H1 (cell line): ENCODE measurements around the gene MYO1D. TPM values are rescaled to one million over a fixed set of nuclear protein-coding genes. Genes with fewer than 3 reads are reported as not detected.

Source experiments
- MAFK ChIP-seq: IDR thresholded peaks from 2 replicates; pipeline ENCODE4 v1.6.1; 2012; ENCODE audit warnings: low read depth, mild to moderate bottlenecking, improper control_type of control experiment, low read length
- RFX5 ChIP-seq: IDR thresholded peaks from 2 replicates; pipeline ENCODE4 v1.6.1; 2011; ENCODE audit warnings: low read depth, low read length, improper control_type of control experiment, borderline replicate concordance
- RNF2 ChIP-seq: fragments of 200-900, 300-1000 bp; sonication (generic); IDR thresholded peaks from 2 replicates; pipeline ENCODE4 v1.7.1; 2016; ENCODE audit warnings: borderline replicate concordance, low read depth, mild to moderate bottlenecking, antibody characterized with exemption, low read length; ENCODE audit not compliant: poor library complexity, severe bottlenecking; ENCODE audit errors: missing control alignments
- SUZ12 ChIP-seq: fragments of 200-600 bp; sonication (generic); IDR thresholded peaks from 2 replicates; pipeline ENCODE4 v1.6.1; 2012; ENCODE audit warnings: mild to moderate bottlenecking, inconsistent platforms, low read length, moderate library complexity, mixed read lengths
- TAF1 ChIP-seq: IDR thresholded peaks from 2 replicates; pipeline ENCODE4 v1.6.1; 2011; ENCODE audit warnings: mild to moderate bottlenecking, low read depth, low read length
- polyA plus RNA-seq, 7 experiments: library from polyadenylated mRNA; depleted of rRNA in 3 of 7; stranded (reverse) in 5 of 7; unstranded in 2 of 7; fragments of >200 nt in 5 of 7; fragments of 200-250 nt in 2 of 7; gene quantifications; 1 replicate in 5 of 7; 2 replicates in 1 of 7; 4 replicates in 1 of 7; pipeline versions ENCODE4 v1.2.1 to v1.2.3, GENCODE V29; 2011 to 2013; ENCODE audit warnings: missing spikeins in 2 of 7, mixed read lengths in 2 of 7
- total RNA-seq: library from RNA; stranded (reverse); fragmentation: NEBNext Ultra II Directional; extraction: Animal tissue kit (Norgen Biotek cat#: 25700); gene quantifications from 2 replicates; pipeline ENCODE4 v1.2.1, GENCODE V29; 2021

Gene MYO1D
- total and polyA plus RNA-seq, 2 of the 8 experiments (the other 6 are each of a cell fraction or from before 2014, with no cell fraction given): 6.5 to 25.4 TPM

GRCh38 chr17:32824334-32824733 is 52.6 kb downstream of the MYO1D start (continued):
- no peak for TF ChIP-seq RFX5
- no peak for TF ChIP-seq MAFK
- no peak for TF ChIP-seq TAF1
- TF ChIP-seq SUZ12: no peak
- TF ChIP-seq RNF2: no peak
